ENCODE measurements around the gene LRP4.

DNA sequence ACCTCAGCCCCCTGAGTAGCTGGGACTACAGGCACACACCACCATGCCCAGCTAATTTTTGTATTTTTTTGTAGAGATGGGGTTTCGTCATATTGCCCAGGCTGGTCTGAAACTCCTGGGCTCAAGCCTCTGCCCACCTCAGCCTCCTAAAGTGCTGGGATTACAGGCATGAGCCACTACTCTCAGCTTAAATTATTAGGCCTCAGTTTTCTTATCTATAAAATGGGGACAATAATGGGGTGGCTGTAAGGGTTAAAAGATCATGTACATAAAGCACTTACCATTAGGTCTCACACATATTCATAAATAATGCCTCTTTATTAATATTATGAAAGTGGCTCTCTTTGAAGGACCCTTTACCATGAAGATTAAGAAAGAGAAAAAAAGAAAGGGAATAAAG lies 40.8 kb downstream of the LRP4 start:
- TF ChIP-seq ZNF274 (IDR thresholded peaks at IDR 0.05; ENCODE audit: low read depth, low read length): no peak
- no peak for TF ChIP-seq SUZ12 (IDR thresholded peaks at IDR 0.05; ENCODE audit: extremely low read depth, insufficient read depth, insufficient read length)
- no peak for TF ChIP-seq YY1 (IDR thresholded peaks at IDR 0.05; ENCODE audit: insufficient read depth, insufficient read length)
